Measurements from ENCODE around the gene NAA50.

NAA50 gene

GRCh38 chr3:113745756-113746547 is at the start of gene NAA50 (continued):
- TF ChIP-seq HIC1 (tag by site-specific recombination; IDR thresholded peaks at IDR 0.05) = 0 out of 2 replicates have a peak, but pooled peaks have one; percentile 23
- TF ChIP-seq ZNF341 (tag by site-specific recombination; IDR thresholded peaks at IDR 0.05; ENCODE audit: low read depth) = peak; percentile 85
- no peak; the same call in 1 of the 2 replicates for TF ChIP-seq PRDM2 (tag by site-specific recombination; IDR thresholded peaks at IDR 0.05; ENCODE audit: borderline replicate concordance)
- 0 out of 2 replicates have a peak, but pooled peaks have one; percentile 11 for TF ChIP-seq ZIC2 (tag by site-specific recombination; IDR thresholded peaks at IDR 0.05)
- 0 out of 2 replicates have a peak, but pooled peaks have one; percentile 18 for TF ChIP-seq EGR2 (tag by site-specific recombination; IDR thresholded peaks at IDR 0.05; ENCODE audit: low read depth)
- TF ChIP-seq ZNF18 (tag by site-specific recombination; IDR thresholded peaks at IDR 0.05) = no peak
- TF ChIP-seq KLF16 (tag by site-specific recombination; IDR thresholded peaks at IDR 0.05) = no peak
- no peak for TF ChIP-seq ZNF792 (tag by site-specific recombination; IDR thresholded peaks at IDR 0.05)
- no peak for TF ChIP-seq ZNF529 (tag by site-specific recombination; IDR thresholded peaks at IDR 0.05; ENCODE audit: insufficient replicate concordance)
- peak; percentile 37; the same call in 1 of the 2 replicates for TF ChIP-seq ZEB2 (tag by site-specific recombination; IDR thresholded peaks at IDR 0.05)
- 0 out of 2 replicates have a peak, but pooled peaks have one; percentile 29 for TF ChIP-seq PBX3 (CRISPR knock-in tag; IDR thresholded peaks at IDR 0.05)
- TF ChIP-seq KLF10 (tag by site-specific recombination; IDR thresholded peaks at IDR 0.05) = no peak
- no peak for TF ChIP-seq WT1 (tag by site-specific recombination; IDR thresholded peaks at IDR 0.05)
- 0 out of 2 replicates have a peak, but pooled peaks have one; percentile 64 for TF ChIP-seq ZSCAN5A (tag by site-specific recombination; IDR thresholded peaks at IDR 0.05)
- no peak for TF ChIP-seq ZNF830 (tag by site-specific recombination; IDR thresholded peaks at IDR 0.05; ENCODE audit: low read depth)
- TF ChIP-seq ZNF391 (tag by site-specific recombination; IDR thresholded peaks at IDR 0.05; ENCODE audit: borderline replicate concordance, low read depth) = no peak; the same call in 1 of the 2 replicates
- peak; percentile 56; the same call in 1 of the 2 replicates for TF ChIP-seq SP2 (tag by site-specific recombination; IDR thresholded peaks at IDR 0.05)
- TF ChIP-seq ZNF324 (tag by site-specific recombination; IDR thresholded peaks at IDR 0.05) = no peak
- no peak for TF ChIP-seq ZBTB10 (tag by site-specific recombination; IDR thresholded peaks at IDR 0.05)
- TF ChIP-seq ZFP69B (tag by site-specific recombination; IDR thresholded peaks at IDR 0.05) = no peak
- peak; percentile 79; the same call in 1 of the 2 replicates for TF ChIP-seq TCF7L2 (IDR thresholded peaks at IDR 0.05; ENCODE audit: borderline replicate concordance, low read depth, low read length)
- no peak for TF ChIP-seq IKZF3 (tag by site-specific recombination; IDR thresholded peaks at IDR 0.05)
- no peak for TF ChIP-seq MEIS1 (CRISPR knock-in tag; IDR thresholded peaks at IDR 0.05; ENCODE audit: borderline replicate concordance)
